ENCODE data around the gene PACSIN2.

PACSIN2 gene

DNA sequence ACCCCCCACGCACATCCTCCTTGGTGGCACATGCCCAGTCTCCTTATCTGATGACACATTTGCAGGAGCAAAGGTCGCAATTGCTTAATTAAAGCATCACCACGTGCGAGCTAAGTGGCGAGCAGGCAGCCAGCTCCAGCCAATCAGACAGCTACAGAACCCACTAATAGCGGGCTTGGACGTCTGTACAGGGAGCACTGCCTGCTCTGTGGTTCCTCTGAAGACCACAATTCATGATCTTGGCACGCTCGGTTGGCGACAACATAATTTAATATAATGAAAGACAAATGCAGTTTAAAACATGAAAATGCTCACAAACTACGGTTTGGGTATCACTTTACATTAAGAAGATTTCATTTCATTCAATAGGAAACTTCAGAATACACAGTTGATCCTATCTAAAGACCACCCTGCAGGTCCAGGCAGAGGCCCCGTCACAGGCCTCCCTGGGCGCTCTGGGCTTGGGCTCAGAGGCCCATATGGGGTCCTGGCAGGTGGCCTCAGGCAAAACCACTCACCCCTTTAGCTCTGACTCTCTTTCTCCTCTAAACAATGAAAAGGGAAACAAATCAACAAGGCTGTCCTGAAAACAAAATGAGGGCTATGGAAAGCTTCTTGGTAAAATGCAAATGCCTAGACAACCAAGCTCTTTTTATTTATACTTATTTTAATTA lies 10.4 kb downstream of the PACSIN2 start:
- Histone ChIP-seq H3K9ac (no peak overlapping the region), H3K4me1 (no peaks in the 10 kb centered on the region)

DNA sequence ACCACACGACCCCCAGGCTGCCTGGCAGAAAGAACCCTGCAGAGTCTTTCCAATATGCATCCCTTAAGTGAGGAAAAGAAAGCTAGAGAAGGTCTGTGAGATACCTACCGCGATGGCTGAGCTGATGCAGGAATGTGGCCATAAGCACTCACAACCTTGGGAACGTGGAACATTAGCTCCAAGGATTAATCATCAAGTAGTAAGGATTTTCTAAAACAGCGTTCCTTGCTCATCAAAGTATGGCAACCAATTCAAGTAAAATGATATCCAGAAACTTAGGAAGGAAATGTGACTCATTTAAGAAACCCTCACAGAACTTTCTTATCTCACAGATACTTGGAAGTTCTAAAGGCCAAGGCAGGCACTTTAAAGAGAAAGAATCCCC lies 12.8 kb downstream of the PACSIN2 start:
- H3K4me1 ChIP-seq, result no peaks in the 10 kb centered on the region
- H3K4me2 ChIP-seq (ENCODE audit: low read length), result no peak overlapping the region
- H3K27ac ChIP-seq, result no peak overlapping the region
- TF ChIP-seq, protein P1, sequence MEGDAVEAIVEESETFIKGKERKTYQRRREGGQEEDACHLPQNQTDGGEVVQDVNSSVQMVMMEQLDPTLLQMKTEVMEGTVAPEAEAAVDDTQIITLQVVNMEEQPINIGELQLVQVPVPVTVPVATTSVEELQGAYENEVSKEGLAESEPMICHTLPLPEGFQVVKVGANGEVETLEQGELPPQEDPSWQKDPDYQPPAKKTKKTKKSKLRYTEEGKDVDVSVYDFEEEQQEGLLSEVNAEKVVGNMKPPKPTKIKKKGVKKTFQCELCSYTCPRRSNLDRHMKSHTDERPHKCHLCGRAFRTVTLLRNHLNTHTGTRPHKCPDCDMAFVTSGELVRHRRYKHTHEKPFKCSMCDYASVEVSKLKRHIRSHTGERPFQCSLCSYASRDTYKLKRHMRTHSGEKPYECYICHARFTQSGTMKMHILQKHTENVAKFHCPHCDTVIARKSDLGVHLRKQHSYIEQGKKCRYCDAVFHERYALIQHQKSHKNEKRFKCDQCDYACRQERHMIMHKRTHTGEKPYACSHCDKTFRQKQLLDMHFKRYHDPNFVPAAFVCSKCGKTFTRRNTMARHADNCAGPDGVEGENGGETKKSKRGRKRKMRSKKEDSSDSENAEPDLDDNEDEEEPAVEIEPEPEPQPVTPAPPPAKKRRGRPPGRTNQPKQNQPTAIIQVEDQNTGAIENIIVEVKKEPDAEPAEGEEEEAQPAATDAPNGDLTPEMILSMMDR (IDR thresholded peaks at IDR 0.05), result no peak
- no peak overlapping the region for H3K4me3 ChIP-seq (ENCODE audit: low read depth, low read length)
- H3K9me3 ChIP-seq (ENCODE audit: control insufficient read depth, low read length), result no peaks in the 10 kb centered on the region
- no peaks in the 10 kb centered on the region for H3K27me3 ChIP-seq (ENCODE audit: control insufficient read depth, insufficient read depth, low read length)
- H3K9ac ChIP-seq, result no peak overlapping the region
- H2AFZ ChIP-seq, result no peak overlapping the region
- no peaks in the 10 kb centered on the region for H3K36me3 ChIP-seq (ENCODE audit: control insufficient read depth, insufficient read depth, low read length)
- peaks cover 12% of the 10 kb centered on the region for H3K79me2 ChIP-seq

More for the DNA sequence above, 10.4 kb downstream of the PACSIN2 start:
- H3K27ac ChIP-seq, result no peak overlapping the region
- no peak overlapping the region for H3K4me3 ChIP-seq (ENCODE audit: low read depth, low read length)
- H3K9me3 ChIP-seq (ENCODE audit: control insufficient read depth, low read length), result no peaks in the 10 kb centered on the region
- H3K27me3 ChIP-seq (ENCODE audit: control insufficient read depth, insufficient read depth, low read length), result no peaks in the 10 kb centered on the region
- no peak overlapping the region for H3K4me2 ChIP-seq (ENCODE audit: low read length)
- peaks cover 20% of the 10 kb centered on the region for H3K79me2 ChIP-seq
- TF ChIP-seq, protein P1 (IDR thresholded peaks at IDR 0.05), result no peak
- H2AFZ ChIP-seq, result no peak overlapping the region
- H3K36me3 ChIP-seq (ENCODE audit: control insufficient read depth, insufficient read depth, low read length), result no peaks in the 10 kb centered on the region

GRCh38 chr22:43001271-43002201 lies 13.4 kb downstream of the PACSIN2 start:
- no peak overlapping the region for H3K4me3 ChIP-seq (ENCODE audit: low read depth, low read length)
- H3K36me3 ChIP-seq (ENCODE audit: control insufficient read depth, insufficient read depth, low read length), result no peaks in the 10 kb centered on the region
- H3K27me3 ChIP-seq (ENCODE audit: control insufficient read depth, insufficient read depth, low read length), result no peaks in the 10 kb centered on the region
- no peak overlapping the region for H2AFZ ChIP-seq
- TF ChIP-seq, protein P1 (IDR thresholded peaks at IDR 0.05), result no peak
- H3K27ac ChIP-seq, result no peak overlapping the region
- no peak overlapping the region for H3K4me2 ChIP-seq (ENCODE audit: low read length)
- H3K4me1 ChIP-seq, result no peaks in the 10 kb centered on the region
- H3K79me2 ChIP-seq, result peaks cover 12% of the 10 kb centered on the region
- H3K9ac ChIP-seq, result no peak overlapping the region
- H3K9me3 ChIP-seq (ENCODE audit: control insufficient read depth, low read length), result no peaks in the 10 kb centered on the region

GRCh38 chr22:43000441-43001175 lies 14.3 kb downstream of the PACSIN2 start:
- H3K9me3 ChIP-seq (ENCODE audit: control insufficient read depth, low read length), result no peaks in the 10 kb centered on the region
- no peak overlapping the region for H3K4me2 ChIP-seq (ENCODE audit: low read length)
- TF ChIP-seq, protein P1 (IDR thresholded peaks at IDR 0.05), result no peak
- H3K36me3 ChIP-seq (ENCODE audit: control insufficient read depth, insufficient read depth, low read length), result no peaks in the 10 kb centered on the region
- peaks cover 5% of the 10 kb centered on the region for H3K79me2 ChIP-seq
- H3K27me3 ChIP-seq (ENCODE audit: control insufficient read depth, insufficient read depth, low read length), result no peaks in the 10 kb centered on the region
- no peak overlapping the region for H3K27ac ChIP-seq
- H3K4me3 ChIP-seq (ENCODE audit: low read depth, low read length), result no peak overlapping the region
- no peak overlapping the region for H2AFZ ChIP-seq
- H3K9ac ChIP-seq, result no peak overlapping the region
- no peaks in the 10 kb centered on the region for H3K4me1 ChIP-seq

Measured in parathyroid adenoma (tissue), 2 donors.